ENCODE results near the gene CKS2.
A peak's percentile ranks its signal among the peaks of the same experiment; 100 is the strongest.
"Not testable (repeated sequence)": the region's sequence is repeated elsewhere in the genome, so short reads cannot be mapped to it uniquely, and the experiment has no call there.

Gene CKS2

GRCh38 chr9:89310475-89311345 is at the start of gene CKS2:
CKS2 (plus strand) TSS chr9:89311195; CDS start chr9:89311293, 98 bp downstream.
- DNase-seq (ENCODE audit: low read depth, low spot score) = peak; percentile 100

- no peak for DNase-seq (ENCODE audit: low read depth, low spot score)
These were observed 37.3 kb upstream of the CKS2 start for GRCh38 chr9:89273528-89274279.

GRCh38 chr9:89274838-89275237 is 36.2 kb upstream of the CKS2 start:
- no peak for DNase-seq (ENCODE audit: low read depth, low spot score)

- DNase-seq (ENCODE audit: low read depth, low spot score) = not testable (repeated sequence)
These were observed 35.0 kb upstream of the CKS2 start for GRCh38 chr9:89276040-89276439.

- DNase-seq (ENCODE audit: low read depth, low spot score) = no peak
These were observed 34.0 kb upstream of the CKS2 start for GRCh38 chr9:89277043-89277442.

- no peak for DNase-seq (ENCODE audit: low read depth, low spot score)
These were observed 33.5 kb upstream of the CKS2 start for GRCh38 chr9:89277454-89277853.

- no peak for DNase-seq (ENCODE audit: low read depth, low spot score)
These were observed 32.4 kb upstream of the CKS2 start for GRCh38 chr9:89278551-89278950.

- peak; percentile 3 for DNase-seq (ENCODE audit: low read depth, low spot score)
These were observed 31.8 kb upstream of the CKS2 start for GRCh38 chr9:89278997-89279739.

GRCh38 chr9:89281106-89281505 is 29.9 kb upstream of the CKS2 start:
- DNase-seq (ENCODE audit: low read depth, low spot score) = no peak

GRCh38 chr9:89282248-89282968 is 28.6 kb upstream of the CKS2 start:
- DNase-seq (ENCODE audit: low read depth, low spot score) = not testable (repeated sequence)

GRCh38 chr9:89284076-89284475 is 26.9 kb upstream of the CKS2 start:
- DNase-seq (ENCODE audit: low read depth, low spot score) = no peak

GRCh38 chr9:89291741-89292140 is 19.3 kb upstream of the CKS2 start:
- no peak for DNase-seq (ENCODE audit: low read depth, low spot score)

GRCh38 chr9:89293014-89293413 is 18.0 kb upstream of the CKS2 start:
- no peak for DNase-seq (ENCODE audit: low read depth, low spot score)

- DNase-seq (ENCODE audit: low read depth, low spot score) = no peak
These were observed 15.6 kb upstream of the CKS2 start for GRCh38 chr9:89295400-89295799.

- not testable (repeated sequence) for DNase-seq (ENCODE audit: low read depth, low spot score)
These were observed 9.0 kb upstream of the CKS2 start for GRCh38 chr9:89301996-89302395.

- no peak for DNase-seq (ENCODE audit: low read depth, low spot score)
These were observed 6.8 kb upstream of the CKS2 start for GRCh38 chr9:89304020-89304833.

GRCh38 chr9:89304834-89305188 is 6.2 kb upstream of the CKS2 start:
- no peak for DNase-seq (ENCODE audit: low read depth, low spot score)

GRCh38 chr9:89305868-89306267 is 5.1 kb upstream of the CKS2 start:
- no peak for DNase-seq (ENCODE audit: low read depth, low spot score)

GRCh38 chr9:89309166-89309565 is 1.8 kb upstream of the CKS2 start:
- DNase-seq (ENCODE audit: low read depth, low spot score) = no peak

GRCh38 chr9:89309608-89310474 is 1.2 kb upstream of the CKS2 start:
- DNase-seq (ENCODE audit: low read depth, low spot score) = no peak

Data from brain pericyte (primary cell).